G401.6 (cell line): ENCODE data around the gene GP1BA.

Experiments
- FAIRE-seq: peaks from 2 replicates; lab custom pipeline; 2012; peaks lifted over from hg19 to GRCh38; lab: Jason Lieb, UNC

Gene GP1BA

DNA sequence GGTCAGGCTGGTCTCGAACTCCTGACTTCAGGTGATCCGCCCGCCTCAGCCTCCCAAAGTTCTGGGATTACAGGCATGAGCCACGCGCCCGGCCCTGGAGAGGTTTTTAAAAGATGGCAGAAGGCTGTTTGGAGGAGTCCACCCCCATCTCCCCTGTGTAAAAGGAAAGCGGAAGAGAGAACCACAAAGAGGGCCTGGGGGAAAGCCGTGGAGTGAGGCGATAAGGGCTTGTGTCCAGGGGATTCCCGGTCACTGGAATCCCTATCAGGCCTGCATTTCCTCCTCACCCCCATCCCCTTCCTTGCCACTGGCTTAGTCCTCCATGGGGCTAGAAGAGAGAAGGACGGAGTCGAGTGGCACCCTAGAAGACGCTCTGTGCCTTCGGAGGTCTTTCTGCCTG lies at the start of gene GP1BA:
GP1BA (plus strand) TSS at position 315 of the 400 bp plus-strand sequence. CDS start 328 bp downstream, outside the sequence.
- no peak for FAIRE-seq

DNA sequence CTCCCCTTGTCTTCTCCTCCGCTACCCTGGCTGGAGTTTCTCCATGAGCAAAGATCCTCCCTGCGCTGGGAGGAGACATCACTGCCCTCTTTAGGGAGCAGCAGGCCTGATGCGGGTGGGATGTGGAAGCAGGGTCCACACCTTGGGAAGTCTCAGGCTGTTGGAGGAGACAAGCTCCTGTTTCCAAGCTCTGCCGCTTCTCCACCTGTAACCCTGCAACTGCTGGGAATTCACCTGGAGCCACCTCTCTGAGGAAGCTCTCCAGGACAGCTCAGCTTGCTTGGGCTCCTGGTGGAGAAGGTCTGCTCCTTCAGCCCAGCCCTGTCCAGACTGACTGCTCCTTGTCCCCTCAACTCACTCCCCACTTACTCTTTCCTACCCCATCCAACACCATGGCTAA lies 47.6 kb upstream of the GP1BA start:
- no peak for FAIRE-seq

DNA sequence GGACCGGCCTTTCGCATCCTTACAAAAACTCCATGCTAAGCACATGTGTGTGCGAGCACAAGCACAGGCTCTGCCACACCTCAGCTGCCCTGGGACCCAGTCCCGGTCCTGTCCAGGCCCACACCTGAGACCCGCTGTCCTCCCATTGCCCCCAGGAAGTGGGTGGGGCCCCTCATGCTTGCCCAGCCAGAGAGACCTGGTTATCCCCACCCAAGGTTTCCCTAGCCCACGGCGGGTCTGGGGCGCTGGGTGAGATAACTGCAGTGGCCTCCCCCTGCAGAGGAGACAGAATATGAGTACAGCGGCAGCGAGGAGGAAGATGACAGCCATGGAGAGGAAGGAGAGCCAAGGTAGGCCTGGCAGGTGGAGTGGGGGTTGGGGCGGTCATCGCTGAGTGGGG lies 45.2 kb upstream of the GP1BA start:
- FAIRE-seq = no peak

DNA sequence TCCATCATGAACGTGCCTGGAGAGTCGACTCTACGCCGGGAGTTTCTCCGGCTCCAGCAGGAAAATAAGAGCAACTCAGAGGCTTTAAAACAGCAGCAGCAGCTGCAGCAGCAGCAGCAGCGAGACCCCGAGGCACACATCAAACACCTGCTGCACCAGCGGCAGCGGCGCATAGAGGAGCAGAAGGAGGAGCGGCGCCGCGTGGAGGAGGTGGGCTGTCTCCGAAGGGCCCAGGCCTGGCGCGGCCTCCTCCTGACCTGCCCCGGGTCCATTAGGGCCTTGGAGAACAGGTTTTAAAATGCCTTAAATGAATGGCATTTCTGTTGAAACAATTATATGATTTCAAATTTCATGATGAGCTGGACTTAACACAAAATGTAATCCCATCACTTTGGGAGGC lies 44.5 kb upstream of the GP1BA start:
- no peak for FAIRE-seq

DNA sequence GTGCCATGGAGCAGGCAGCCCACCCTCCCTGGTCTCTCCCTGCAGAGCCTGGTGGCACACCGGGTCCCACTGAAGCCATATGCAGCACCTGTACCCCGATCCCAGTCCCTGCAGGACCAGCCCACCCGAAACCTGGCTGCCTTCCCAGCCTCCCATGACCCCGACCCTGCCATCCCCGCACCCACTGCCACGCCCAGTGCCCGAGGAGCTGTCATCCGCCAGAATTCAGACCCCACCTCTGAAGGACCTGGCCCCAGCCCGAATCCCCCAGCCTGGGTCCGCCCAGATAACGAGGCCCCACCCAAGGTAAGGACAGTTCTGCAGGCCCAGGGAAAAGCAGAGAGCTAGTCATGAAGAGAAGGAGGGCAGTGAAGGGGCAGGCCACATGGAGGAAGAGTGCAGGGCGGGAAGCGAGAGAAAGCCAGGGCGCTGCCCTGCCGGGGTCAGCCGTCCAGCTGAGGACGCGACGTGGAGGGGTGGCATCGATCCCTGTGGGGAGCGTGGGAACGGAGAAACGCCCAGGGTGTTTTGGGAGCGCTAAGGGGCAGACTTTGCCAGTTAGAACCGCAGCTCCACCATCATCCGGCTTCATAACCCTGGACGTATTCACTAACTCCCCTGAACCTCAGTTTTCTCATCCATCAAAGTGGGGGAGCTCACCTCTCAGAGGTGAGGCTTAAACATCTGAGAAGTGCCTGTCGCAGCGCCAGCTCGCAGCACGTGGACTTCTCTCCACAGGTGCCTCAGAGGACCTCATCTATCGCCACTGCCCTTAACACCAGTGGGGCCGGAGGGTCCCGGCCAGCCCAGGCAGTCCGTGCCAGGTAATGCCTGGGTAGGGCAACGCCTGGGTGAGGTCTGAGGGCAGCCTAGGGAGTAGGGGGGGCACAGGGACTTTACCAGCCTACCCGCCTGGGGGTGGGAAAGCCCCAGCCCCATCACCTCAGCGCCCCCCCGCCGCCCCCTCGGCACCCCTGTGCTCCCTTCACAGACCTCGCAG lies 40.4 kb upstream of the GP1BA start:
- FAIRE-seq = no peak

DNA sequence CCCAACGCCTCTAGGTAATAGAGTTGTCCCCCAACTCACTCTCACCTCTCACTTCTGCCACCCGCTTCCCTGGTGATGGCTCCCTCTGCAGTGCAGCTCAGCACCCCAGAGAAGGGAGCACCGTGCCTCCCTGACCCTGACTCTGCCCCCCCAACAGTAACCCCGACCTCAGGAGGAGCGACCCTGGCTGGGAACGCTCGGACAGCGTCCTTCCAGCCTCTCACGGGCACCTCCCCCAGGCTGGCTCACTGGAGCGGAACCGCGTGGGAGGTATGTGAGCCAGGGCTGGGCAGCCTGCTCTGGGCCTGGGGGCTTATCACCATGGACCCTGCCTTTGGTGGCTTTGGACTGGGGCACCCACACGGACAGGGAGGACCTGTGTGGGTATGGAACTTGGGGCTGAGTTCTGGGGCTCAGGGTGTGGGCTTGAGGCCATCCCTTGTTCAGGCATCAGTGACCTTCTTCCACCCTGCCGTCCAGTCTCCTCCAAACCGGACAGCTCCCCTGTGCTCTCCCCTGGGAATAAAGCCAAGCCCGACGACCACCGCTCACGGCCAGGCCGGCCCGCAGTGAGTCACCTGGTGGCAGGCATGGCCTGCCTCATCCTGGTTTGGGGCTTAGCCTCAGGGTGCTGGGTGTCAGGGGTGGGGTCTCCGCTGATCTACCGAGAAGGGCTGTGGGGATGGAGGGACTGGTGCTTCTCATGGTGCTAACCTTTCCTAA lies 39.4 kb upstream of the GP1BA start:
- no peak for FAIRE-seq

DNA sequence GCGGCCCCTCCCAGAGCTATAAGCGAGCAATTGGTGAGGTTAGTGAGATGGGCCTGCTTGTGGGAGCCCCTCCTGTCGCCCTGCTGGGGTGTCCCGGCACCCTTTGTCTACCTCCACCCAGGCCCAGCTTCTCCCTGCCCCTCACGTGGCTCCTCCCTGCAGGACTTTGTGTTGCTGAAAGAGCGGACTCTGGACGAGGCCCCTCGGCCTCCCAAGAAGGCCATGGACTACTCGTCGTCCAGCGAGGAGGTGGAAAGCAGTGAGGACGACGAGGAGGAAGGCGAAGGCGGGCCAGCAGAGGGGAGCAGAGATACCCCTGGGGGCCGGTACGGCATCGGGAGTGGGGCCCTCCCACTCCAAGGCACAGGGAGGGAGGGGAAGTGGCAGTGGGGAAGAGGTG lies 38.8 kb upstream of the GP1BA start:
- FAIRE-seq = no peak

DNA sequence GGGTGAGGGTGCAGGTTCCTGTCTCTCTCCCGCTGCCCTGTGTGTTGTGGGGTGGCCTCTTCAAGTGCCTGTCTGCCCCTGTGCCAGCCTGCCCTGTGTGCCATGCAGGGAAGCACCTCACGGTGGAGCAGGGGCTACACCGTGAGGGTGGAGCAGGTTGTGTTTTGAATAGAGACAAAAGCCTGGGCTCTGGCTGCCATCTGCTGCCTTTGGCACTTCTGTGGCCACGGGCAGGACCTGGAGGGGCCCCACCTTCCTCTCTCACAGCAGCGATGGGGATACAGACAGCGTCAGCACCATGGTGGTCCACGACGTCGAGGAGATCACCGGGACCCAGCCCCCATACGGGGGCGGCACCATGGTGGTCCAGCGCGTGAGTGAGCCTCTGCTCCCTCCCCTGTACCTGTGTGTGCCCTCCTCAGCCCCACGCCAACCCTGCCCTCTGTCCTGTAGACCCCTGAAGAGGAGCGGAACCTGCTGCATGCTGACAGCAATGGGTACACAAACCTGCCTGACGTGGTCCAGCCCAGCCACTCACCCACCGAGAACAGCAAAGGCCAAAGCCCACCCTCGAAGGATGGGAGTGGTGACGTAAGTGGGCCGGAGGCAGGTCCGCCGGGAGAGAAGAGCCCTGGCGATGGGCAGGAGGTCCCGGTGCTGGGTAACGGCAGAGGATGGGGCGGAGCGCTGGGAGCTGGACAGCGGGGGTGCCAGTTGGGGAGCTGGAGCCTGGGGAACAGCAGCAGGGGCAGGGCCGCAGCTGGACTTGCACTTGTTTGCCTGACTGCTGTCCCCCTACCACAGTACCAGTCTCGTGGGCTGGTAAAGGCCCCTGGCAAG lies 38.1 kb upstream of the GP1BA start:
- no peak for FAIRE-seq

DNA sequence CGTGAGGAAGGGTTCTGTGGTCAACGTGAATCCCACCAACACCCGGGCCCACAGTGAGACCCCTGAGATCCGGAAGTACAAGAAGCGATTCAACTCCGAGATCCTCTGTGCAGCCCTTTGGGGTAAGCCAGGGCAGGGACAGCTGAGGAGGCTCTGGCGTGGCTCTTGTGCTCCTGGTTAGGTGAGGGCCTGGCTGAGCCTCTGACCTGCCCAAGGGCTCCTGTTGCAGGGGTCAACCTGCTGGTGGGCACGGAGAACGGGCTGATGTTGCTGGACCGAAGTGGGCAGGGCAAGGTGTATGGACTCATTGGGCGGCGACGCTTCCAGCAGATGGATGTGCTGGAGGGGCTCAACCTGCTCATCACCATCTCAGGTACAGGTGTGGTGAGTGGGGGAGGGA lies 37.0 kb upstream of the GP1BA start:
- no peak for FAIRE-seq

DNA sequence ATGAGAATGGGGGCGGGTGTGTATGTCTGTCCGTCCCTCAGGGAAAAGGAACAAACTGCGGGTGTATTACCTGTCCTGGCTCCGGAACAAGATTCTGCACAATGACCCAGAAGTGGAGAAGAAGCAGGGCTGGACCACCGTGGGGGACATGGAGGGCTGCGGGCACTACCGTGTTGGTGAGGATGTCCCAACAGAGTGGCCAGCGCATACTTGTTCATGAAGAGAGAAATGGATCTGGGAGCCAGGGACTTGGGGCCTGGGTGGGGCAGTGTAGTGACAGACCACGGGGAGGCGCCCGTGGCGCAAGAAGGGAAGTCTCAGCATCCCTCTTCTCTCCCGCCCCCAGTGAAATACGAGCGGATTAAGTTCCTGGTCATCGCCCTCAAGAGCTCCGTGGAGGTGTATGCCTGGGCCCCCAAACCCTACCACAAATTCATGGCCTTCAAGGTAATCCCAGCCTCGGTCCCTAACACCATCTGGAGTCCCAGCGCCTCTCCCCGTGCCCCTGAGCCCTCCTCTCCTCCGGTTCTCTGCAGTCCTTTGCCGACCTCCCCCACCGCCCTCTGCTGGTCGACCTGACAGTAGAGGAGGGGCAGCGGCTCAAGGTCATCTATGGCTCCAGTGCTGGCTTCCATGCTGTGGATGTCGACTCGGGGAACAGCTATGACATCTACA lies 36.3 kb upstream of the GP1BA start:
- no peak for FAIRE-seq

DNA sequence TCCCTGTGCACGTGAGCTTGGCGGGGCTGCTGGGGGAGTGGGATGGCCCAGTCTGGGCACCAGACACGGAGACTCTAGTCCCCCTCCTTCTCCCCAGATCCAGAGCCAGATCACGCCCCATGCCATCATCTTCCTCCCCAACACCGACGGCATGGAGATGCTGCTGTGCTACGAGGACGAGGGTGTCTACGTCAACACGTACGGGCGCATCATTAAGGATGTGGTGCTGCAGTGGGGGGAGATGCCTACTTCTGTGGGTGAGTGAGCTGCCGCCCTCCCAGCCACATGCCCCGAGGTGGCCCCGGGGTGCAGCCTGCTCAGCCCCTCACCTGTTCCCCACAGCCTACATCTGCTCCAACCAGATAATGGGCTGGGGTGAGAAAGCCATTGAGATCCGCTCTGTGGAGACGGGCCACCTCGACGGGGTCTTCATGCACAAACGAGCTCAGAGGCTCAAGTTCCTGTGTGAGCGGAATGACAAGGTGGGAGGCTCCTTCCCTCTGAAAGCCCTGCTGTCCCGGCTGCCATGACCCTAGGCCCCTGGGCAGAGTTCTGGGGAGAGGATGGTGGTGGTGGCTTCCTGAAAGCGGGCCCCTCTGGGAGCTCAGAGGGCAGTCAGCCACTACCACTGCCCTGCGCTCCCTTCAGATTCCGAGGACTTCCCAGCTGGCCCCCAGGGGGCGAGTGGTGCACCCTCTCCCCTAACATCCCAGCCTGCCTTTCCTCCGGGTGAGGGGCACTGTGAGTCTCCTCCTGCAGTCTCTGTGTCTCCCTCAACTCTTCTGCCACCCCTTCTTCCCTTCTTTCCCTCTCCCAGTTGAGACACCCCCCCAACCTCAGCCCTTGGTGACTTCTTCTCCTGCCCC lies 35.5 kb upstream of the GP1BA start:
- no peak for FAIRE-seq

DNA sequence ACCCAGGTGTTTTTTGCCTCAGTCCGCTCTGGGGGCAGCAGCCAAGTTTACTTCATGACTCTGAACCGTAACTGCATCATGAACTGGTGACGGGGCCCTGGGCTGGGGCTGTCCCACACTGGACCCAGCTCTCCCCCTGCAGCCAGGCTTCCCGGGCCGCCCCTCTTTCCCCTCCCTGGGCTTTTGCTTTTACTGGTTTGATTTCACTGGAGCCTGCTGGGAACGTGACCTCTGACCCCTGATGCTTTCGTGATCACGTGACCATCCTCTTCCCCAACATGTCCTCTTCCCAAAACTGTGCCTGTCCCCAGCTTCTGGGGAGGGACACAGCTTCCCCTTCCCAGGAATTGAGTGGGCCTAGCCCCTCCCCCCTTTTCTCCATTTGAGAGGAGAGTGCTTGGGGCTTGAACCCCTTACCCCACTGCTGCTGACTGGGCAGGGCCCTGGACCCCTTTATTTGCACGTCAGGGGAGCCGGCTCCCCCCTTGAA lies 34.8 kb upstream of the GP1BA start:
- FAIRE-seq = no peak

DNA sequence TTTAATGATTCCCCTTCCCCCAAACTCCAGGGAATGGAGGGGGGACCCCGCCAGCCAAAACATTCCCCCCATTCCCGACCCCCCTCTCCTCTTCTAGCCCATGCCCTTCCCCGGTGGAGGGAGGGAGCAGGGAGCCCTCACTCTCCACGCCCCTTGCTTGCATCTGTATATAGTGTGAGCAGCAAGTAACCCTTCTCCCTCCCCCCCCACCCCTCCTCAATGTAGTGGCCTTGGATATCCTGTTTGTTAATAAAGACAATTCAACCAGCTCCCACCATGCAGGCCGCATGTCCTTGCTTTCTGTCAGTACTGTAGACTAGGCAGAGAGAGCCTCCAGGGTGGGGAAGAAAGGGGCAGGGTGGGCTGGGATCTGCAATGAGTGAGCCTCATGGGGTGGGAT lies 34.3 kb upstream of the GP1BA start:
- FAIRE-seq = no peak

DNA sequence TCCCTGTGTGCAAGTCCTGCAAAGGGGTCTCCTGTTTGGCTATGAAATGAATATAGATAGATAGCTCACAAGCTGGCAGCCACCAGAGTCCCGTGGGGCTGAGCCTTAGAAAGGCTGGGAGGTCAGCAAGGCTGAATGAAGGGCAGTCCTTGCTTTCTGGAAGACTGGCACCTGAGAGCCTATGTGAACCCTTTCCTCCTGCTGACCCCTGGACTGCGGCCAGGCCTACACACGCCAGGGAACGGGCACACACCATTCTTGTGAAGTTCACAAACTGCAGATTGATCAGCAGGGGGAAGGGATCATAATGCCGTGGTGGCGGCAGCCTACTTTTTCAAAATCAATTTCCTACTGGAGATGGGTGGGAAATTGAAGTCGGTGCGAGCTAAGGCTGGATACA lies 33.7 kb upstream of the GP1BA start:
- no peak for FAIRE-seq

DNA sequence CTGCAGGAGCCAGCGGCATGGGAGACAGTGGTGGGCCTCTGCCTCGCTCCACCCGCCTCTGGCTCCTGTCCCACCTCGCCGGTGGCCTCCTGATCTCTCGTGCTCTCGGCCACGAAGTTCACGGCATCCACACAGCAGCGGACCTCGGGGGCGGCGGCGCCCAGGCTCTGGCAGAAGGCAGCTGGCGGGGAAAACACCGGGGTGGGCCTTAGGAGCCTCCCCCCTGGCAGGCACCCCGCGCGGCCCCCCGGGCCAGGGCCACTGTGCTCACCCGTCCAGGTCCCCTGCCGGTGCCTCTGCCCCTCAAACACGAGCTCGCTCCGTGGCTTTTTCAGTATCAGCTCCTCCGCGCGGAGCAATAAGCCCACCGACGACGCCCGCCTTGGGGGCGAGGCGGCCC lies 33.1 kb upstream of the GP1BA start:
- FAIRE-seq = no peak

DNA sequence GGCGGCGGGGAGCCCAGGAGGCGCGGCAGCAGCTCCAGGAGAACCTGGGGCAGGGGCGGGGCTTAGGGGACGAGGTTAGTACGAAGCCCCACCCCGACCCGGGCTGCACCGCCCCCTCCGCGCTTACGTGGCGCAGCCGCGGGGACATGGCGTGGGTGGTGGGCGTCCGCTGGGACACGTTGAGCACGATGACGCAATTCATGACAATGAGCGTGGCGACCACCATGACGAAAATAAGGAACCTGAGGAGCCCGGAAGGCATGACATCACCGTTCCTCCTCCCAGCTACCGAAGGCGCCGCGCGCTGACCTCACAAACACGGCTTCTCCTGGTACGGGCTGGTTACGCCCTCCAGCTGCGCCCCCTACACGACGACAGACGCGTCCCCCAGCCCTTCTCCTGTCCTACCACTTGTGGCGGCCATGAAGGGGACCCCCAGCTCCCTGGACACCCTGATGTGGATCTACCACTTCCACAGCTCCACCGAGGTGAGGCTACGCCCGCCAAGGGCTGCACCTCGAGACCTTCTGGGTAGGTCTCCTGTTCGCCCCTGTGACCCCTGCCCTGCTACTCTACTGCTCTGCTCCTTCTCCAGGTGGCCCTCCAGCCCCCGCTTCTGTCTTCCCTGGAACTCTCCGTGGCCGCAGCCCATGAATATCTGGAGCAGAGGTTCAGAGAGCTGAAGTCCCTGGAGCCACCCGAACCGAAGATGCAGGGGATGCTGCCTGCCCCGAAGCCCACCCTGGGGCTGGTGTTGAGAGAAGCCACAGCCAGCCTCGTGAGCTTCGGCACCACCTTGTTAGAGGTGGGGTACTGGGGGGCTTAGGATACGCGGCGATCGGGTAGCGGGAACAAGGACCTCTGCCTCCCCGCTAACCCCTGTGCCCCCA lies 32.5 kb upstream of the GP1BA start, which contains the start of gene C17orf107:
C17orf107 (plus strand) TSS at position 196 of the 890 bp plus-strand sequence; CDS start at position 423, 227 bp downstream.
- FAIRE-seq = no peak

DNA sequence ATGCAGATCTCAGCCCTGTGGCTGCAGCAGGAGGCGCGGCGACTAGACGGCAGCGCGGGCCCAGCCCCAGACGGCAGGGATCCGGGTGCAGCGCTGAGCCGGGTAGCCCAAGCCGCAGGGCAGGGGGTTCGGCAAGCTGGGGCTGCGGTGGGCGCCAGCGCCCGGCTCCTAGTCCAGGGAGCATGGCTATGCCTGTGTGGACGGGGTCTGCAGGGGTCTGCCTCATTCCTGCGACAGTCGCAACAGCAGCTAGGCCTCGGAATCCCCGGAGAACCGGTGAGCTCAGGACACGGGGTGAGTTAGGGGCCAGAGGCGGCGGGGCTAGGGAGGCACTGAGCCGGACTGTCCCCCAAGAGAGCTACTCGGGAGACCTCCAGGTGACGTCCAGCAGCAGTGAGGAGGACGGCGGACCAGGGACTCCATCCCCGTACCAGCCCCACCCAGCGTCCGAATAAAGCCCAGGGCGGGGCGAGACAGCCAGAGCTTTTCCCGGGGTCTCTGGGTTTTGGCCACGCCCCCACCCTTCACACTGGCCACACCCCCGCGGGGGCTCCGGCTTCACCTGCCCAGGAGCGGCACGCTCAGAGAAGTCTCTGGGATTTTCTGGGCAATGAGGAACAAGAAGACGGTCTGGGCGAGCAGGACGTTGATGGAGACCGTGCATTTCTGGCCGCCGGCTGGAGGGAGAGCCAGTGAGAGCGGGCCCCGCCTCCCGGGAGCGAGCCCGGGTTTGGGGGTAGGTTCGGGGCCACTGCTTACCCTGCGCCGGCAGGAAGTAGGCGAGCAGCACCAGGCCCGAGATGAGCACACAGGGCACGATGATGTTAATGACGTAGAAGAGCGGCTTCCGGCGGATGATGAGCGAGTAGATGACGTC lies 31.6 kb upstream of the GP1BA start:
- no peak for FAIRE-seq

DNA sequence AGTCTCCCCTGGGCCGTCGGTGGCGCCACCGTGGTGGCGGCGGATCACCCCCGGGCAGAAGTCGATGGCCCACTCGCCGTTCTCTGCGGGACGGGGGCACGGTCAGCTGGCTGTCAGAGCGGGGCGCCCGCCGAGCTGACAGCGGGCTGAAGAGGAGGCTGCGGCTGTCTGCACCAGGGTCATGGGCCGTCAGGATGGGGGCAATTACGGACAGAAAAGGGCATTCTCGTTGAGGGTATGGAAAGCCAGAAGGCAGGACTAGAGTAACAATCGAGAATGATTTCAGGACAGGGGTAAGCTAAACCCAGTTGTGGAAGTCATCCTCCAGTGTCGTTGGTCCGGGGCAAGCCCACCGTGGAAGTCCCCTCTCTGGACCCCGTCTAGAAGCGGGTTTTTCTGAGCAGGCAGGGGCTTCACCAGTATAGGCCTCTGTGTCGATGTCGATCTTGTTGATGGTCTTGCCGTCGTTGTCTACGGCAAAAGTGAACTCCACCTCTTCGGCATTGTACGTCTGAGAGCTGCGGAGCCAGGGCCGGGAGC lies 30.9 kb upstream of the GP1BA start:
- no peak for FAIRE-seq
